CMK (cell line): ENCODE measurements around the gene ST6GAL1.
"Not testable (repeated sequence)": the region's sequence is repeated elsewhere in the genome, so short reads cannot be mapped to it uniquely, and the experiment has no call there.

Source experiments
- DNase-seq: peaks from one replicate; pipeline ENCODE4 v3.0.0-alpha.2; 2010; ENCODE audit warnings: low read depth

ST6GAL1 gene

DNA sequence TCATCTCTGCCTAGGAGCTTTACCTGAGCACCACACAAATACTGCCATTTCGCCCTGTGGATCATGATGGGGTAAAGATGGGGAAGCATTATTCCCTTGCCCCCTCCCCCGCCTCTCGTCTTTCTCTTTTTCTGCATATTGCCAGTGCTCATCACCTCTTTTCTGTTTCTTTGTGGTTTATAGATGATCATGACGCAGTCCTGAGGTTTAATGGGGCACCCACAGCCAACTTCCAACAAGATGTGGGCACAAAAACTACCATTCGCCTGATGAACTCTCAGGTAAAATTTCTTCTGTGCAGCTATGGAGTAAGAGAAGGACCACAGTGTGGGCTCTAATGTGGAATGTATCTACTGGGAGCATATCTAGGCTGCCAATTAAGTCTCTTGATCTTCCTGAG is 120.7 kb downstream of the ST6GAL1 start:
- DNase-seq, result no peak

DNA sequence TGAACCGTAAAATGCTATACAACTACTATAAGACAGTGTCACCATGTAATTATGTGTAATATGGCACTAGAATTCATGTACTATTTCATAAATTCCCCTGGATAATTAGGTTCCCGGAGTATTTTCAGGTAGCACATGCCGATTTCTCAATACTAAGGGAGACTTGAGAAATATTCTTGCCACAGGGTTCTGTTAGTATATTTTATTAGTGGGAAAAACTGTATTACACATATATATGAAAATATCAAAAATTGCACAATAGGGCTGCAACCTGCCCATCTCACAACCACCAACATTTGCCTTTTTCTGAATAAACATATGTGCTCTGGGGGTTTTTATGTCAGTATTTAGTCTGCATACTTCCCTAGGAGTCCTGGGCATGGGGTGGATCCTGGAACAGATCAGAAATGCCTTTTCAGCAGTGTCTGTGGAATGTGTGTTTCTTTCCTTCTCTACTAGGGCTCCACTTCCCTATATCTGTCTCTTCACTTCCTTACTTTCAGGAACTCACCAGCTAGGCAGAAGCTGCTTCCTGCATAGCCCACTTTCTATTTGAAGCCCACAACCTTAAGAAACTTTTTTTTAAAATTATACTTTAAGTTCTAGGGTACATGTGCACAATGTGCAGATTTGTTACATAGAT is 121.5 kb downstream of the ST6GAL1 start:
- no peak for DNase-seq

DNA sequence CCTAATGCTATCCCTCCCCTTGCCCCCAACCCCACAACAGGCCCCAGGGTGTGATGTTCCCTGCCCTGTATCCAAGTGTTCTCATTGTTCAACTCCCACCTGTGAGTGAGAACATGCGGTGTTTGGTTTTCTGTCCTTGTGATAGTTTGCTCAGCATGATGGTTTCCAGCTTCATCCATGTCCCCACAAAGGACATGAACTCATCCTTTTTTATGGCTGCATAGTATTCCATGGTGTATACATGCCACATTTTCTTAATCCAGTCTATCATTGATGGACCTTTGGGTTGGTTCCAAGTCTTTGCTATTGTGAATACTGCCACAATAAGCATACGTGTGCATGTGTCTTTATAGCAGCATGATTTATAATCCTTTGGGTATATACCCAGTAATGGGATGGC is 122.1 kb downstream of the ST6GAL1 start:
- DNase-seq, result not testable (repeated sequence)

DNA sequence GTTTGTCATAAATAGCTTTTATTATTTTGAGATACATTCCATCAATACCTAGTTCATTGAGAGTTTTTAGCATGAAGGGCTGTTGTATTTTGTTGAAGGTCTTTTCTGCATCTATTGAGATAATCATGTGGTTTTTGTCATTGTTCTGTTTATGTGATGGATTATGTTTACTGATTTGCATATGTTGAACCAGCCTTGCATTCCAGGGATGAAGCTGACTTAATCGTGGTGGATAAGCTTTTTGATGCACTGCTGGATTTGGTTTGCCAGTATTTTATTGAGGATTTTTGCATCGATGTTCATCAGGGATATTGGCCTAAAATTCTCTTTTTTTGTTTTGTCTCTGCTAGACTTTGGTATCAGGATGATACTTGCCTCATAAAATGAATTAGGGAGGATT is 124.1 kb downstream of the ST6GAL1 start:
- not testable (repeated sequence) for DNase-seq

DNA sequence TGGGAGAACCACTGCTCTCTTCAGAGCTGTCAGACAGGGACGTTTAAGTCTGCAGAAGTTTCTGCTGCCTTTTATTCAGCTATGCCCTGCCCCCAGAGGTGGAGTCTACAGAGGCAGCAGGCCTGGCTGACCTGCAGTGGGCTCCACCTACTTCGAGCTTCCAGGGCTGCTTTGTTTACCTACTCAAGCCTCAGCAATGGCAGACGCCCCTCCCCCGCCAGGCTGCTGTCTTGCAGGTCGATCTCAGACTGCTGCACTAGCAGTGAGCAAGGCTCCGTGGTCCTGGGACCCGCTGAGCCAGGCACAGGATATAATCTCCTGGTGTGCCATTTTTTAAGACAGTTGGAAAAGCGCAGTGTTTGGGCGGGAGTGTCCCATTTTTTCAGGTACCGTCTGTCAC is 127.5 kb downstream of the ST6GAL1 start:
- DNase-seq, result not testable (repeated sequence)

DNA sequence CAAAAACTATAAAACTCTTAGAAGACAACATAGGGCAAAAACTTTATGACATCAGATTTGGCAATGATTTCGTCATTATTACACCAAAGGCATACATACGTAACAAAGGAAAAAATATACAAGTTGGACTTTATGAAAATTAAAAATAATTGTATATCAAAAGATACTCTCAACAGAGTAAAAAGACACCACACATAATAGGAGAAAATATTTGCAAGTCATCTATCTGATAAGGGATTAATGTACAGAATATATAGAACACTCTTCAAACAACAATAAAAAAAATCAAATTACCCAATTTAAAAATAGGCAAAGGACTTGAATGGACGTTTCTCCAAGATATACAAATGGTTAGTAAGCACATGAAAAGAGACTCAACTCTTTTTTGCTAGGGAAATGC is 131.4 kb downstream of the ST6GAL1 start:
- no peak for DNase-seq

DNA sequence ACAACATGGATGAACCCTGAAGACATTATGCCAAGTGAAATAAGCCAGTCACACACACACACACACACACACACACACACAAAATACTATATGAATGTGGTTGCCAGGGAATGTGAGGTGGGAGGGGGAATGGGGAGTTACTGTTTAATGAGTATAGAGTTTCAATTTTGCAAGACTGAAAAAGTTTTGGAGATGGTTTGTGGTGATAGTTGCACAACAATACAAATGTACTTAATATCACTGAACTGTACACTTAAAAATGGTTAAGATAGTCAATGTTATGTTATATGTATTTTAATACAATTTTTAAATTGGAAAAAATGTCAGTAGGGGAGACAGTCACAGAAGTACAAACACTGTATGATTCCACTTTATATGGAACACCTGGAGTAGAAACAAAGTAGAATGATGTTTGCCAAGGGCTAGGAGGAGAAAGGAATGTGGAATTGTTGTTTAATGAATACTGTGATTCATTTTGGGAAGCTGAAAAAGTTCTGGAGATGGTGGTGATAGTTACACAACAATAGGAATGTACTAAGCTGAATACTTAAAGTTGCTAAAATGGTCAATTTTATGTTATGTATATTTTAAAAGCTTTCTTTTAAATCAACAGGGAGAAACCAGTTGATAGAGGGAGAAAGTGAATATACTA is 132.3 kb downstream of the ST6GAL1 start:
- DNase-seq, result no peak

DNA sequence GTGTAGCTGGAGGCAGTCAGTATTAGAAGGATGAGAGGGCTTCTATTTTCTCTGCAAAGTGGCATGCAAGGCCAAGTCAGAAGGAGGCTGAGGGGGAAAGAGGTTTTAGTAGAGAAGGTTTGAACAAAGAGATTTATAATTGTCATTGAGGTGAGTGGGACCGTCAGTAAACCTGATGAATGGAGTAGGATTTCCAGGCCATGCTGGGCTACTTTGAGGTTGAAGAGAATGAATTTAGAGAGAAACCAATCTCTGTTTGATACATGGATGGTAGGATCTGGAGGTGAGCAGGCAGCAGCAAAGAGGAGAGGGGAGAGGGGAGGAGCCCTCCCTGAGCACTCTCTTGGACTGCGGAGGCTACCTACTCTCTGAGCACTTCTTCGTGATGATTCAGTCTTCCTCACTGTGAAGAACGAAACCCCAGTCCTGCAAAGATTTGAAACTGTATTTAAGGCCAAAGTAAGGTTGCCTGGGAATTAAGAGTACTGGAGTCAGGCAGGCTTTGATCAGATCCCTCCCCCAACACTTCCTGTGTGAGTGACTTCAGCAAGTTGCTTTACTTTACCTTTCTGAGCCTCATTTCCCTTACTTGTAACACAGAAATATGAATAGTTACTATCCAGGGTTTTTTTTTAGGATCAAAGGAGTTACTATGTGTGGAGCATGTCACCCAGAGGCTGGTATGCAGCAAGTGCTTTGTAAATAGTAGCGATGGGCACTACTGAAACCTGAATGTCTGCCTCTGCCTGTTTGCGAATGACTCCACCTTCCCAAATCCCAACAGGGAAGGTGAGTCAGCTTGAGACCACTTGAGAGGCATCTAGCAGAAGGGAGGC is 133.2 kb downstream of the ST6GAL1 start:
- DNase-seq, result no peak

DNA sequence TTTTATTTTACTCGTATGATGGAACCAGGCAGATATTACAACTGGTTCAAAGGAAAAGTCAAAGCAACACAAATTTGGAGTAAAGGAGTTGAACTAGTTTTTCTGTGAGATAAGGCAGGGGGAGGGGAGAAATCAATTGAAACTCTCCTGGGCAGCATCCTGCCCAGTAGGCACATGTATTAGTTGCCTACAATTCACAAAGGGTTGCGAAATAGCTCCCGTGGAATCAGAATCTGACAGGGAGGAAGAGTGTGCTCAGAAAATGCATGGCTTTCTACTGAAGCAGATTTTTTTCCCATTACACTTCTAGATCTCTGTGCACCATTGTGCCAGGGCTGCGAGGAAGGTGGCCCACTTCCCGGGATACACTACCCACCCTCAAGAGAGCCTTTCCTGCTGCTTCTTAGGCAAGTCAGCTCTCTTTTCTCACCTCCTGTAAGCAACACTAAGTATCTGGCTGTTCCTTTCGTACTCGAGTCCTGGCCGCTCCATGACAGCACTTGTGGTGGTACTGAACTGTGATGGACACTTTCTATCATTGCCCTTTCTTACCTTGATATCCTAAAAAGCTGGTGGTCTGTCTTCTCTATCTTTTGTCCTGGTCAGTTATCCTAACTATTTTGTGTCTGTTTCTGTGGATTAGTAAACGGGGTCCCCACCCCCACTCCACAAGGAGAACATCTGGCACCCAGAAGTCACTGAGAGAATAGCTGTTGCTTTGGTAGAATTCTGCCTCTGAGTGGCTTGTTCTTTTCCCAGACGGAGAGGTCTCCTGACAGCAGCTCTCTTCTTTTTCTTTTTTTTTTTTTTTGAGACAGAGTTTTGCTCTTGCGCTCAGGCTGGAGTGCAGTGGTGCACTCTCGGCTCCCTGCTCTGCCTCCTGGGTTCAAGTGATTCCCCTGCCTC is 134.1 kb downstream of the ST6GAL1 start:
- DNase-seq, result no peak

DNA sequence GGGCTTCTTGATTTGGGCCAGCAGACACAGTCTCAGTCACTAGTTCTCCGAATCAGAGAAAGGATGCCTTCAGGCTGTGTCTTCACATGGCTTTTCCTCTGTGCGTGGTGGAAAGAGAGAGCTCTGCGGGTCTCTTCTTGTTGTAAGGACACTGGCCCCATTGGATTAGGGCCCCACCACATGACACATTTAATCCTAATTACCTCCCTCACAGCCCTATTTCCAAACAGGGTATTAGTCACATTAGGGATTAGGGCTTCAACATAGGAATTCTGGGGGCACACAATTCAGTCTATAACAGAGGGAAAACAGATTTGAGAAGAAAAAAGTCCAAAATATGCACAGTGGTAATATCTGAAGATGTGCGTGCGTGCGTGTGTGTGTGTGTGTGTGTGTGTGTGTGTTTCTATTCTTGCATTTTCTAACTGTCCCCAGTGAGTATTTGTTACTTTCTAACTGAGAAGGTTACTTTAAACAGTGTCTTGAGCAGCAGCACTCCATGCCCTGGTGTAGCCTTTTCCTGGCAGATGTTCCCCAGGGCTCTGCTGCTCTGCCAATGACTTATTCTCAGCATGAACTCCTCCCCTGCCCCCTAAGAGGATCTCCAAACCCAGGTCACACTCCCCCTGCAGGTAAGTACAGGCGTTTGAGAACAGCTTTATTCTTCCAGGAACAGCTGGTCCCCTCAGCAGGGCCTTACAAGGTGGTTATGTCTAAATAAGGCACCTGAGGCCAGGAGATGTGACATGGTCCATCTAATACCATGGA is 136.1 kb downstream of the ST6GAL1 start:
- no peak for DNase-seq

DNA sequence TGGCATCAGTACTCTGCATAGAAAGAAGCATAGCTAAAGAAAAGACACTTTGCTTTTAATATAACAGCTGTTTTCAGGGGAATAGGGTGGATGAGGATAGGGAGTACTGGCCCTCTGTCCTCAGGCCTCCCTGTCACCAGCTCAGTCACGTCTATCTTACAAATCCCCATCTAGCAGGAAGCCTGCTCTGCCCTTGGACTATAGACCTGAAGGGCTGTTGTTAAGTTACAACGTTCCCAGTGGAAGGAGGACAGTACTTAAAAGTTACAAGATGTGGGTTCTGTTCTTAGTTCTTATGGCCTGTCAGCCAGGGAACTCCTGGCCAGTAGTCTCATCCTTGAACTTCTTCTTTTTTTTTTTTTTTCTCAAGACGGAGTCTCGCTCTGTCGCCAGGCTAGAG is 138.5 kb downstream of the ST6GAL1 start:
- DNase-seq, result no peak

DNA sequence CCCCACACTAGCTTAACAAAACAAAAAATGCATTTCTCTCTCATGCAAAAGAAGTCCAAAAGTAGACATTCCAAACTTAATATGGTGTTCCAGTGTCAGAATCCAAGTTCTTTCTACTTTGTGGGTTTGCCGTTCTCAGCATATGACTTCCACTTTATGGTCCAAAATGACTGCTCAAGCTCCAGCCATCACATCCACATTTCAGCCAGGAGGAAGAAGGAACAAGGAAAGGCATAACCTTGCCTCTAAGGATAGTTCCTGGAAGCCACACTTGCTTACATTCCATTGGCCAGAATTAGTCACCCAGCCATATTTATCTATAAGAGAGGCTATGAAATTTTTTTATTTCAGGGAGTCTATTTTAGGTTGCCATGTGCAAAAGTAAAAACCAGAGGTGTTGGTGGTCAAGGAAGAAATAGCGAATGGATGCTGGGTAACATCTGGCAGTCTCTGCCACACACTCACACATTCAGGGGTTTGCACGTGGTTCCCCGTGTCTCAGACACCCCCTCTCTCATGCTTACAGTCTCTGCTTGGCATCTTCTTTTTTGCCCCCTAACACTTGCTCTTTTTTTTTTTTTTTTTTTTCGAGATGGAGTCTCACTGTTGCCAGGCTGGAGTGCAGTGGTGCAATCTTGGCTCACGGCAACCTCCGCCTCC is 139.7 kb downstream of the ST6GAL1 start:
- DNase-seq, result no peak

DNA sequence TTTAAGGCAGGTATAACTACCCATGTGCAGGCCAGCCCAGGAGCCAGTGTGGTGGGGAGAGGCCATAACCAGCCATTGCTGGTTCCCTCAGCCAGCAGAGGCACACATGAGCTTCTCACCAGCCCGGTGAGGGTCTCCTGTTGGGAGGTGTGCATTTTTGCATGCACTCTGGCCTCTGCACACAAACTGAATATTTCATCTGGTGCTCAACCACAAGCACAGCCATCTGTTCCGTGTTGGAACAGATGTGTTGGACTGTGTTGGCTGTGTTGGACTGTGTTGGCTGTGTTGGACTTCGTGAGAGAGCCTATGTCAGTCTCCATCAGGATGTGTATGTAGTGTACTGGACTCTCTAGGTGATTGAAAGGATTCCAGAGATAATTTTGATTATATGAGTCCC is 141.8 kb downstream of the ST6GAL1 start:
- DNase-seq, result no peak

DNA sequence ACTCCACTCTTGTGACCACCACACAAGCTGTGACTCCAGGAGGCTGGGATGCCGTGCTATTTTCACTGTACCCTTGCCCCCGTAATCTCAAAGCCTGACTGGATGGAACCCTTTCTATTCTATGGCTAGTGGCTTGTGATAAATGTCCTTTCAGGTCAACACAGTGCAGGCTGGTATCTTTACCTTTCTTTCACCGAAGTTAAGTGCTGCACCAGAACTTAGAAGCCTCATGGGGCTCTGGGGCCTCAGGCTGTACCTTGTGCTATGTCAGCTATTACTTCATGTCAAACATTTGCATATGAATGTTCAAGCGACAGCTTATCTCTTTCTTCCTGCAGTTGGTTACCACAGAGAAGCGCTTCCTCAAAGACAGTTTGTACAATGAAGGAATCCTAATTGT is 142.2 kb downstream of the ST6GAL1 start:
- no peak for DNase-seq

DNA sequence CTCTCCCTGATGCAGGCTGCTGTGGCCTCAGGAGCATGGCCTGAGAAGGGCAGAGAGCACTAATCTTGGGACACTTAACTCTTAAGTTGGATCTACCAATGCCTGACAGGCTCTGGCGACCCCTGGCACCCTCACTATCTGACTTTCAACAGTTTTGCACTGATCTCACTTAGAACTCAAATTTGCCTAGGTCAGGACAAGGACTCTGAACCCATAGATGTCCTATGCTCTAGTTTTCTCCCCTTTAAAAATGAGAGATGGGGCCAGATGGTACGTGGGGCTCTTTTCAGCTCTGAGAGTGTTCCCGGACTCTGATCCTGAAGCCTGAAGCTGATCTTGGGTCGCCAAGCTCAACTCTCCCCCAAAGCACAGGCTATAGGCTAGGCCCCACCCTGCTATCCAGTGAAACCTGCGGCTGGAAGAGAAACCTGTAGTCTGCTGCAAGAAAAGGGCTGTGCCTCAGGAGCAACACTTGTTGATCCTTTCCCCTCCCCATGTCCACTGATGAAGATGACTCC is 143.3 kb downstream of the ST6GAL1 start:
- DNase-seq, result no peak

DNA sequence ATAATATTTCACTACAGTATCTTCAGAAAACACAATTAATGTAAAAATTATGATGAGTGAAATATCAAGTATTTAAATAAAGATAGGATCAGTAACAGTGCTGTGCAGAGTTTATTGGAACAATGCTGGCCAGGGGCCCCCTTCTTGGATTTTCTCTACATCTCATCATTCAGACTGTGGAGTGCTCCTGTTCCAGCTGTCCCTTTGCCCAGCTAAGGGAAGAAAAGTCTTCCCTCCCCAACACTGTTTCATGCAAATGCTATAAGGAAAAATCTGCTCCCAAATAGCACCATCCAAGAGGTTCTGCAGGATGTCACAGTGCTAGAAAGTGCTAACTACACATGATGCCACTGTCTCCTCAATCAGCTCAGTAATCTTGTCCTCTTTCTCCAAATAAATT is 144.5 kb downstream of the ST6GAL1 start:
- no peak for DNase-seq

DNA sequence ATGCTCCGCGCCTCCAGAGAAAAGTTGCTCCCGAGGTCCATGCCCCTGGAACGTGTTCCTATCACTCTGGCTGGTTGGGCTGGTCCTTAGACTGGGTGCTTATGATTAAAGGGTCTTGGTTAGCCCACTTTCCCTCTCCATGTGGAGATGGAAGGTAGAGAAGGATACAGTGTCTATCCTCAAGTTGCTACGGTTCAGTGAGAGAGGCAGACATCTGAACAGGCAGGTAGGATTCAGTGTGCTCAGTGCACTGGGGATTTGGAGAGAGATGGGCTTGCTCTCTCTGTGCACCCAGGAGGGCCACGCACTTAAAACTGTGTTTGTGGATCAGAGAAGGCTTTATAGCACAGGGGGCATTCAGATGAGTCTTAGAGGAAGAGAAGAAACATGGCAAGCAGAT is 146.0 kb downstream of the ST6GAL1 start:
- DNase-seq, result no peak

DNA sequence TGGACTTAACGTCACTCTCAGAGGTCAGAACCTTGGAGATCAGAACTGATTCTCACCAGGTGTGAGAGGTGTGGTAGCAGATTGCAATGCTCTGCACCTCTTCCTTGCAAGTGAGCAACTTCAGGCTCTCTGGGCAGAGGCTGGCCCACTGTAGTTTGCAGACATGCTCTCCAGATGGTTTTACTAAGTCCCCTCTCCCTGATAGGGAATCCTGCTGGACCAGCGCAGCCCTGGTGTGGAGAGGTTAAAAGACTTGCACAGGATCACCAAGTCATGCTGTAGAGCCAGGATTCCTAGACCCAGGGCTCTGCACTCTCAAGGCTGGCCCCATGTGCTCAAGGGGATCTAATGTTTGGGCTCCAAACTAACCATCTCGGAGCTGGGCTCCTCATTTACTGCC is 146.8 kb downstream of the ST6GAL1 start:
- DNase-seq, result no peak

DNA sequence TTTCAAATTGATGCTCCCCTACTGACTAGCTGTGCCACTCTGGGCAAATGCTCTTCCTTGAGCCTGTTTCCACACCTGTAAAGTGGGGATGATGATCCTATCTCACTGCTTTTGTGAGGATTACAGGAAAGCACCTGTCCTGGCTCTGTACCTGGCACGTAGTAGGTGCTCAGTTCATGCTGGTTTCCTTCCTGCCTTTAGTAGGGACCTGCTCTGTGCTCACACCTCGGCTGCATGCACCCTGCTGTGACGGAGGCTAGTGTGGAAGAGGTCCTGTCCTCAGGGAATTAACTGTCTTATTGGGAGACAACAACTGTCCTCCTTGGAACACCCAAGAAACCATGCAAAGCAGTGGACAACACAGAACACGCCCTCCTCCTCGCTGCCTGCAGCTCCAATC is 147.2 kb downstream of the ST6GAL1 start:
- no peak for DNase-seq
